SJCRH30 (cell line): ENCODE measurements around the gene MBP. TPM values are rescaled to one million over a fixed set of nuclear protein-coding genes. Genes with fewer than 3 reads are reported as not detected.

Experiments
- DNase-seq, 2 experiments: peaks; one replicate each; pipeline ENCODE4 v3.0.0-alpha.2; 2015 to 2020
- H3K27ac ChIP-seq: fragments of 250-450 bp; sonication (Bioruptor Pico); 2 replicates; pipeline ENCODE4 v1.5.1; 2020; ENCODE audit warnings: mild to moderate bottlenecking, moderate library complexity
- H3K27me3 ChIP-seq: fragments of 250-450 bp; sonication (Bioruptor Pico); 2 replicates; pipeline ENCODE4 v1.5.1; 2020; ENCODE audit warnings: mild to moderate bottlenecking, moderate library complexity
- H3K36me3 ChIP-seq: fragments of 250-450 bp; sonication (Bioruptor Pico); 2 replicates; pipeline ENCODE4 v1.5.1; 2020; ENCODE audit warnings: mild to moderate bottlenecking, moderate library complexity
- H3K4me1 ChIP-seq: fragments of 250-450 bp; sonication (Bioruptor Pico); 2 replicates; pipeline ENCODE4 v1.5.1; 2020; ENCODE audit warnings: mild to moderate bottlenecking, moderate library complexity
- H3K4me3 ChIP-seq: fragments of 250-450 bp; sonication (Bioruptor Pico); 2 replicates; pipeline ENCODE4 v1.5.1; 2020; ENCODE audit warnings: mild to moderate bottlenecking, moderate library complexity
- H3K9me3 ChIP-seq: fragments of 250-450 bp; sonication (Bioruptor Pico); replicated peaks from 2 replicates; pipeline ENCODE4 v1.5.1; 2020; ENCODE audit warnings: mild to moderate bottlenecking, moderate library complexity
- total RNA-seq: library from RNA; depleted of rRNA; stranded (reverse); fragments of >200 nt; shearing (Covaris generic); gene quantifications from 2 replicates; pipeline ENCODE4 v1.2.3, GENCODE V29; 2014

Gene MBP
- total RNA-seq, 1 experiment from 2014 or later, result 0.20 TPM

DNA sequence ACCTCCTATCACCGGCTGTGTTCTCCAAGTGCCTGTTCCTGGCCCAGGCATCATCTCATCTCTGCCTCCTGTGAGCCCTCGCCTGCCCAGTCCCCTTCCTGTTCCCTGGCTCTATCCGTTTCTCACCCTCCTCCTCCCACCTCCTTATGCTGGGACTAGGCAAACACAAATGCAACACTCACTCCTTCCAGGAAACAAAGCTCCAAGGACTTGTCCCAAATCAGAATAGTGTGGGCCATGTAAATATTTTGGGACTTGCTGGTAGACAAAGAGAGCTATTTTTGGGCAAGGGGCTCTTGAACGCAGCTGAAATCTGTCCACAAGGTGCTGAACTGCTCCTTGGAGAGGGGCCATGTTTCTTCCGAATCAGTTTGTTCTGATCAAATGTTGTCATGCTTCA is 25.3 kb downstream of the MBP start:
- Histone ChIP-seq H3K27ac (no peak overlapping the region), H3K4me3 (no peak overlapping the region), H3K27me3 (no peaks in the 10 kb centered on the region), H3K36me3 (no peaks in the 10 kb centered on the region), H3K4me1 (no peaks in the 10 kb centered on the region), H3K9me3 (no peaks in the 10 kb centered on the region)
- DNase-seq, result no peak

DNA sequence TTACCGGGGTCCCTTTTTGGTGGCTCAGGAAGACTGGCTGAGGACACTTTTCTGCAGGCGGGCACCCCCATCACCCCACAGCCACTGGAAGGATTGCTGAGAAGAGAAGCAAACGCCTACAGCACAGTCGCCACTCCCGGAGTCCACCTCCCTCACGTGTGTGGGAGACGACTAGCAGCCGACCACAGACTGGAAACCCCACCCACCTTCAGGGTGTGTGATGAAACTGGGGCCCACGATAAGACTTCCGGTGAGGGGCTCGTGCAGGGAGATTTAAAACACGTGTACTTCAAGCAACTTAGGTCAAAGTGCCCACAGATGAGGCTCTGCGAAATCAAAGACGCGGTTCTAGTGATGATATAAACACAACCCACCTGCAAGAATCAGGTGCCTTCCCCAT is 26.3 kb downstream of the MBP start:
- H3K4me1 ChIP-seq, result no peaks in the 10 kb centered on the region
- no peak overlapping the region for H3K27ac ChIP-seq
- no peaks in the 10 kb centered on the region for H3K27me3 ChIP-seq
- H3K4me3 ChIP-seq, result no peak overlapping the region
- no peaks in the 10 kb centered on the region for H3K36me3 ChIP-seq
- DNase-seq, result no peak
- no peaks in the 10 kb centered on the region for H3K9me3 ChIP-seq

DNA sequence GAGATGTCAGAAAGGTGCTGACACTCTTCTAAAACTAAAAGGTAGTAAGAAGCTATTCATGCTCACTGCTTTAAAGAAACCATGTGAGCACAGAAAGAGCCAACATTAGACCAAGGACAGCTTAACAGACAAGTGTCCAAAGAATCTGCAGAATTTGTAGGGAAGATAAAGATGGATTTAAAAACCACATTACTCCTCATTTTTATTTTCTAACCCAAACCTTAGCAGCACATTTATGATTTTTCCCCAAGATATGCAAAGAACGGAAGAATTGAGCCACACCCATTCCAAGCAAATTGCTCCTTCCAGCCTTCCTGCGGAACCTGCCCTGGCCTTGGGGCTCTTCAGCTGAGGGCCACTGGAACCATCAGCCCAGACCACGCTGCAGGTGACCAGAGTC is 26.9 kb downstream of the MBP start:
- no peak overlapping the region for H3K4me3 ChIP-seq
- DNase-seq, result no peak

DNA sequence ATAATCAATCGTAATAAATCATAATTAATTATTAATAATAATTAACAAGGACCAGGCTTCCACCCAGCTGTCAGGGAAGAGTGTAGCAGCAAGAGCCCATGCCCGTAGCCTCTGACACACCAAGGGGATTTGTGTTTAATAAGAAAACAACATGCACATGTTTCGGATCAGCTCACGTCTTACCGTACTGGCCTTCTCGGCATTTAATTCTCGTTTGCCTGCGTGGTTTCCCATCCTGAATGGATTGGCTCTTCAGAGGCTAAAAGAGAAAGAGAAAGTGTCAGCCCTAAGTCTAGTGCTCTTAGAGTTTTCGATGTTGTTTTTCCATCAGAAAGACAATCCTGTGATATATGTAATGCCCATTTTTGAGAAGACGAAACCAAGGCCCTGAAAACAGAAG is 27.6 kb downstream of the MBP start:
- H3K4me1 ChIP-seq, result no peaks in the 10 kb centered on the region
- no peaks in the 10 kb centered on the region for H3K36me3 ChIP-seq
- H3K4me3 ChIP-seq, result no peak overlapping the region
- H3K27ac ChIP-seq, result no peak overlapping the region
- no peaks in the 10 kb centered on the region for H3K9me3 ChIP-seq
- no peak for DNase-seq
- H3K27me3 ChIP-seq, result no peaks in the 10 kb centered on the region

More for the DNA sequence above, 26.9 kb downstream of the MBP start:
- Histone ChIP-seq H3K27ac (no peak overlapping the region), H3K9me3 (no peaks in the 10 kb centered on the region), H3K36me3 (no peaks in the 10 kb centered on the region), H3K27me3 (no peaks in the 10 kb centered on the region), H3K4me1 (no peaks in the 10 kb centered on the region)

DNA sequence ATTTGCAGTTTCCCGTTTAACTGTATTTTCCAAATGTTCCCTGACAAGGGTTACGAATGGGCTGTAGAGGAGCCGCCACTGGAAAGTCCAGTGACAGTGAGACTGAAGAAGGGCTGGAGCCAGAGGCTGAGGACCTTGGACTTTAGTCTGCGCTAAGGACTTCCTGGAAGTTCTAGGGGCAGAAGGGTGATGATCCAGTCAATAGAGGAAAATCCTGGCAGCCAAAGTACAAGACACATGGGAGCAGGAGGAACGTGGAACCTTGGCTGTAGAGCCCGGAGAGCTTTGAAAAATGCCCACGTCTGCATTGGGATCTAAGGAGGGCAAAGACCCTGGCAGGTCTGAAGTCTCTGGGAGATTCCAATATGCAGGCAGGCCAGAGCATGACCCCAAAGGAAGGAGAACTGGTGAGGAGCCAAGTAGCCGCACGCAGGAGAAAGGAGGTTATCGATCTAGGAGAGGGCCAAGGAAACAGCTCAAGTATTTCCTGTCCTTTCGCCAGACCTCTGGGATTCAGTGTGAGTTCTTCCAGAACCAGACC is 28.5 kb downstream of the MBP start:
- Histone ChIP-seq H3K27ac (no peak overlapping the region), H3K36me3 (no peaks in the 10 kb centered on the region), H3K4me3 (no peak overlapping the region), H3K27me3 (no peaks in the 10 kb centered on the region), H3K9me3 (no peaks in the 10 kb centered on the region), H3K4me1 (no peaks in the 10 kb centered on the region)
- DNase-seq, result no peak

DNA sequence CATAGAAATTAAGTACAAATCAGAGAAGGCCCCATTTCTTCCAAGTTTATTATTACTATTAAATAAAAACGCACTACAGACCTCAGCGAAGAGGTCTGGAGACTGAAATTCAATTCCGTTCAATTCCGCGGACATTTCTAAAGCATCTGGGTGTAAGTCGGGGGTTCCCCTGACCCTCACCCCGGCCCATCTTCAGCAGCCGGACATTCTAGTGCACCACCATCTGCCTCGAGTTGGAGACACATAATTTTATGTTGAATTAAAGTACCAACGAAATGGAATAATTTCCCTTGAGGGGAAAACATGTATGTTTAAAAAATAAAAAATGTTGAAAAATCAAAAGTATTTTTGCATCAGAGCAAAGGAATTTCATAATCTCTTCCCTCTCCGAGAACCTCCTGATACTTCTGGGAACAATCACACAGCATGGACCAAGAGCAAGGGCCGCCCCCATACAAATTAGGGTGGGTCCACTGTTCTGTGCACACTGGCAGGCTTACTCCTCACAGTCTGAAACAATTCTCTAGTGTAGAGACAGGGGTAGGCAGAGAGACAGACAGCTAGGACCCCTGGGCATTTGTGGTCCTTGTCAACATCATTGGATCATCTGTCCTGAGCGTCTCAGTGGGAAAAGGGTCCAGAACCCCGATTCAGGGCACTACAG is 29.3 kb downstream of the MBP start:
- no peaks in the 10 kb centered on the region for H3K4me1 ChIP-seq
- no peaks in the 10 kb centered on the region for H3K9me3 ChIP-seq
- no peak for DNase-seq

DNA sequence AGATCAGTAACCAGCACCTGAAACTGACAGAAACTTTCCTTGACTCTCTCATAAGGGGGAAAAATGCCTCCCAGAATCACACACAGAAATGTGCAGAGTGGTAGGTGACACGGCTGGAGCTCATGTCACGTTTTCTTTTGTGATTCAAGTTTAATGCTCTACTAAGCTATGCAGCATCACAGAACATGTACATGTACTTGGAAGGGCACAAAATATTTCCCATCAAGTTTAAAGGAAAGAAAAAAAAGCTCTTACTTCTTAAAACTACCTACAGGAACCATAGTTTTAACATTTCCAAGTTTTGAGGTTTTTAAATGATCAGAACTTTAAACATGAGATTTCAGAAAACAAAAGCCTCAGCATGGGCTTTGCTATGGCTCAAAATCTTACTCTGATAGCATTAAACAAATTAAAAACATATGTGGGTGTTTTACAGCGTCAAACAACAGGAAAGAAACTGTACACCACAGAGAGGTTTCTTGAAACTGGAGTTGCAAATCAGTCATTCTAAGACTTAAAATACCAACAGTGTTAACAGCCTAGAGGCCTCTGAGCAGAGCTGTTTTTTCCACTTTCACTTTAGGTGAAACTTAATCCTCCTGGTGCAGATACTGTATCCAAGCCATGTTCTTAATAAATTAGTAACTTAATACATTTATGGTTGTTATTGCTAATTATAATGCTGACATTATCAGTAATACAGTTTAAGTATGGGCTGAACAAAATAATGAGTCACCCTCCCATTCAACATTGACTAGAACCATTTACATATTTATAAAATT is 30.1 kb downstream of the MBP start:
- Histone ChIP-seq H3K27ac (no peak overlapping the region), H3K36me3 (no peaks in the 10 kb centered on the region), H3K4me3 (no peak overlapping the region), H3K27me3 (no peaks in the 10 kb centered on the region), H3K4me1 (no peaks in the 10 kb centered on the region), H3K9me3 (no peaks in the 10 kb centered on the region)
- no peak for DNase-seq

More for the DNA sequence above, 29.3 kb downstream of the MBP start:
- no peak overlapping the region for H3K27ac ChIP-seq
- no peaks in the 10 kb centered on the region for H3K36me3 ChIP-seq
- H3K27me3 ChIP-seq, result no peaks in the 10 kb centered on the region
- no peak overlapping the region for H3K4me3 ChIP-seq

DNA sequence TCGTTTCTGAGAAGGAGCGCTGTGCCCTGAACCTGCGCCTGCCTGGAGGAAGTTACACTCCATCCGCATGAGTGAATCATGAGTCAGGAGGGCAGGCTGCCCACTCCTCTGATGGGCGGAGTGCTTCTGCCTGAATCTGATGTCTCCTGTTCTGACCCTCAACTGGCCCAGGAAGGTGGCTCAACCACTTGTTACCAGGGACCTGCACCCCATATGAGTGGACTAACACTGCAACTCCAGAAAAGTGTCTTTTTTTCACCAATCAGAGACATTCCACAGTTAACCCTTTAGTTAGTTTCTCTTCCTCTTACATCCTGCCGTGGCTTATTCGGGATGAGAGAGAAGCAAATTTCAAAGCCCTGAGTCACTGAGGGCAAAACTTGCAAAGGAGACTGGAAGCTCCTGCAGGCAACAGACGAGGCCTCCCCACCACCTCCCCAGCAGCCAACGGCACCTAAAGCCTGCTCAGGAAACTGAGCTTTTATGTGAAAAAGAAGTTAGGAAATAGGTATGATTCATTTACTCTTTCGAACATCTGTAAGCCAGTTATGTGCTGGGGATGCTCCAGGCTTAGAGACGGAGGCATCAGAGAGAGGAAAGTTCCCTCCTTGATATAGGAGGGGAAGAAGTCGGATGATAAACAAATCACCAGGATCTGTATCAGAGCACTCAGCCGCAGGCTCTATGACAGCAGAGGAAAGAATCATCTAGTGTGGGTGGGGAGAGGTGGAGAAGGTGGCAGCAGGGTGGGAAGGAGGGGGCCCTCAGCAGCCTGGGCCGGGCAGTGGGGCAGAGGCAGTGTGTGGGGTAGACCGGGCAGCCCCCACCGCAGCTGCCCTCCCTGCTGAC is 30.9 kb downstream of the MBP start:
- Histone ChIP-seq H3K27ac (no peak overlapping the region), H3K27me3 (no peaks in the 10 kb centered on the region), H3K4me1 (no peaks in the 10 kb centered on the region), H3K4me3 (no peak overlapping the region; the same call in 1 of the 2 replicates), H3K36me3 (no peaks in the 10 kb centered on the region), H3K9me3 (no peaks in the 10 kb centered on the region)
- DNase-seq, result peak; percentile 8 to 11

DNA sequence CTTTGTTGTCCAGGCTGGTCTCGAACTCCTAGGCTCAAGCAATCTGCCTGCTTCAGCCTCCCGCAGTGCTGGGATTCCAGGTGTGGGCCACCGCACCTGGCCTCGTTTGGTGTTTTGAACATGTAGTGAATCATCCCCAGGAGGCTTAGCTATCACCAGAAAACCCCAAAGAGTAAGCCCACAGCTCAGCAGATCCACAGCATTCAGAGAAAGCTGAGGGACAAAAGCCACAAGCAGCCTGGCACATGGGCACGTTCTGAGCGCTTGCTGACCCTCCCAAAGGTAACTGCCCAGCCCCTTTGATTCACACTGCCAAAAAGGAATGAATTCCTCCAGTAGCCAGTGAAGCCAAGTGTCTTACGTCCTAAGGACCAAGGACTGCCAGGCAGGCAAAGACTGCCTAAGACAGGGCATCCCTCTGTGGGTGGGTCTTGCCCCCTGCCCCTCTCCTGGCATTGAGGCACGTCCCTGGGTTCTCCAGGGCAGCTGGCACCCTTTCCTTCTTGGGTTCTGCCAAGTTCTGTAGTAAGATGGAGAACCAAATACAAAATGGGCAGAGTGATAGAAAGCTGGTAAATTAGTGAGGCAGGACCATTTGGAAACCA is 31.7 kb downstream of the MBP start:
- no peaks in the 10 kb centered on the region for H3K36me3 ChIP-seq
- H3K27ac ChIP-seq, result no peak overlapping the region
- no peaks in the 10 kb centered on the region for H3K9me3 ChIP-seq
- no peak for DNase-seq
- H3K27me3 ChIP-seq, result no peaks in the 10 kb centered on the region
- H3K4me3 ChIP-seq, result no peak overlapping the region
- H3K4me1 ChIP-seq, result no peaks in the 10 kb centered on the region

DNA sequence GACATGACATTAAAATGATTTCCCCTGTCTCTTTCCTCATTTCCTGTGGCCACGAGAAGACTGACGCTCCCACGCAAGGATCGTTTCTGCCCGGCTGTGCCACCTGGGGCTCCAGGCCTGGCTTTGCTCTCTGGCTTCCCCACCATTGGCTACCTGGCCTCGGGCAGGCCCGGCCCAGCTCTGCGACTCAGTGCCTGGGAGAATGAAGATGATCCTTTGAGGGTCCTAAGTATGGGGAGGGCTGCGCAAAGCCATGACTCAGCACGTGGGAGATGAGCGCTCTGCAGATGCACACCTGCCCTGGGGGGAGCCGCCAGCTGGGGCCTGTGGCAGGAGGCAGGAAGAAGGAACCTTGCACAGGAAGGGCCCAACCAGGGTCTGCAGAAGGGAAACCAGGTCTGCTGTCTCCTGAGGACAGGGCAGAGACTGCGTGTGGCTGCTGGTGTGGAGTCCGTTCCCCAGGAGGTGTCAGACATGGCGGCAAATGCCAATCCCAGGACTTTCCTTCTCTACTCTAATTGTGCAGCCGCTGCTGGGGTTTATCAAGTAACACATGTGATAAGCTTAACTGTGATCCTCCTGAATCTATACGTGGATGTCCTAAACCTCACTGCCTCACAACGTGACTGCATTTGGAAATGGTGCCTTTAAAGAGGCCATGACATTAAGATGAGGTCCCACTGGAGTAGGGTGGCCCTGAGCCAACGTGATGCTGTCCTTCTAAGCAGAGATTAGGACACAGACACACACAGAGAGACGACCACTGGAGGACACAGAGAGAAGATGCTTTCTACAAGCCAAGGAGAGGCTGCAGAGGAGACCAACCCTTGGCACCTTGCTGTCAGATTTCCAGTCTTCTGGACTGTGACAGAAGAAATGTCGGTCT is 32.9 kb downstream of the MBP start:
- no peaks in the 10 kb centered on the region for H3K36me3 ChIP-seq
- H3K9me3 ChIP-seq, result no peaks in the 10 kb centered on the region
- no peaks in the 10 kb centered on the region for H3K4me1 ChIP-seq
- no peaks in the 10 kb centered on the region for H3K27me3 ChIP-seq
- no peak overlapping the region for H3K4me3 ChIP-seq
- no peak overlapping the region for H3K27ac ChIP-seq
- no peak for DNase-seq

DNA sequence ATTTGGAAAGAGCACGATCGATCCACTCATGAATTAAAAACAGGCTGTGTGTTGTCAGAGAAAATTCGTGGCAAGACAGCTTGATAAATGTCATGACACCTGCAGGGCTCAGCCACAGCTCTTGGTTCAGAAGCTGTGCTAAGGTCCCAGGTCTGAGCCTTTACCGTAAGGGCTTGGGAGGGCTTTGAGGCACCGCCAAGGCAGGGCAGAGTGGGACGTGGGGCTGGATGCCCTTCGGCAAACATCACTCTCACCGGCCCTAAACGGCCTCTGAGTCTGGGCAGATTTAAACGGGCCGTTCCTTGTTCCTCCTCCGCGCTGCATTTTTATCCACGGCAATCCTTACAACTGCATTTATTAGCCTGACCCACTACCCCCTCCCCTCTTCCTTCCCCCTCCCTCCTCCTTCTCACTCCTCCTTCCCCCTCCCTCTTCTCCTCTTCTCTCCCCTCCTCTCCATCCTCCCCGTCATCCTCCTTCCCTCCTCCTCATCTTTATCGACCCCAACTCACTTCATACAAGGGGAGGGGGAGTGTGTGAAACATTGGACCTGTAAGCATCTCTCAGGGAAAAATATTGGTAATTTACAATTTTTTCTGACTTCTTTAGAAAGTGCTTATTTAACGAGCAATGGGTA is 33.9 kb downstream of the MBP start:
- H3K27ac ChIP-seq, result no peak overlapping the region
- H3K4me3 ChIP-seq, result no peak overlapping the region
- no peaks in the 10 kb centered on the region for H3K36me3 ChIP-seq
- no peak for DNase-seq
- H3K27me3 ChIP-seq, result no peaks in the 10 kb centered on the region
- H3K4me1 ChIP-seq, result no peaks in the 10 kb centered on the region
- no peaks in the 10 kb centered on the region for H3K9me3 ChIP-seq

DNA sequence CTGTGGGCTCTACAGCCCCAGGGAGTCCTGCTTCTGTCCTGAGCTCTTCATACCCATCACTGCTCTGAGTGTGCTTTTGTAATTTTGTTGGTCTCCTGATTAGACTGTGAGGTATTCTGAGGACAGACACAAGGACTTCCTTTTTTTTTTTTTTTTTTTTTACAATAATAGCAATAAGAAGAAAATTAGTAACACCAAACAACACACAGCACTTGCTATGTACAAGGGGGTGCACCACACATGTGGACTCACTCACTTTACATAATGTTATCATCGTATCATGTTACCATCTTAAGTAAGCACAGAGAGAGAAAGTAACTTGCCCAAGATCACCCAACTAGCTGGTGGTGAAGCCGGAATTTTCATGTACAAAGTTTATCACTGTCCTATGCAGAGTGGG is 34.6 kb downstream of the MBP start:
- H3K4me3 ChIP-seq, result no peak overlapping the region
- no peak overlapping the region for H3K27ac ChIP-seq
- DNase-seq, result no peak
- H3K9me3 ChIP-seq, result no peaks in the 10 kb centered on the region
- H3K36me3 ChIP-seq, result no peaks in the 10 kb centered on the region
- H3K27me3 ChIP-seq, result no peaks in the 10 kb centered on the region
- no peaks in the 10 kb centered on the region for H3K4me1 ChIP-seq
